Keratinocyte (primary cell): ENCODE data around the gene RNLS.

ENCODE experiments used
- EZH2 ChIP-seq: IDR thresholded peaks from one replicate; pipeline ENCODE4 v1.6.1; 2012; ENCODE audit warnings: inconsistent platforms, mild to moderate bottlenecking, low read length, moderate library complexity
- TF ChIP-seq, protein P1 (sequence below), 3 experiments: IDR thresholded peaks in 1 of 3; conservative IDR thresholded peaks in 1 of 3; optimal IDR thresholded peaks in 1 of 3; 2 replicates in 2 of 3; 3 replicates in 1 of 3; pipeline versions ENCODE3 to v1.5.1; 2011; ENCODE audit warnings: low read length in 3 of 3, mild to moderate bottlenecking in 3 of 3, moderate library complexity in 2 of 3, control low read depth in 1 of 3, inconsistent platforms in 1 of 3; ENCODE audit not compliant: insufficient read depth in 2 of 3; ENCODE audit errors: extremely low read depth in 1 of 3

DNA sequence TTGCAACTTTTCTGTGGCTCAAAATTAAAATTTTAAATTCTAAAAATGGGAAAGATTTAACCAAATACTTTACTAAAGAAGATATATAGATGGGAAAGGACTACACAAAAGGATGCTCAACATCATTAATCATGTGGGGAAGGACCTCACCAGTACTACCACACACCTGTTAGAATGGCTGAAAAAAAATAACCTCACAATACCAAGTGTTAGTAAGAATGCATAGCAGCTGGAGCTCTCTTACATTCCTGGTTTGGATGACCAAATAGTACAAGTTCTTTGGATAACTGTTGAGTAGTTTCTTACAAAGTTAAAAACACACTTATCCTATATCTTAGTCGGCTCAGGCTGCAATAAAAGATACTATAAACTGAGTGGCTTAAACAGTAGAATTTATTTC is 37.3 kb upstream of the RNLS start:
- TF ChIP-seq, protein P1, sequence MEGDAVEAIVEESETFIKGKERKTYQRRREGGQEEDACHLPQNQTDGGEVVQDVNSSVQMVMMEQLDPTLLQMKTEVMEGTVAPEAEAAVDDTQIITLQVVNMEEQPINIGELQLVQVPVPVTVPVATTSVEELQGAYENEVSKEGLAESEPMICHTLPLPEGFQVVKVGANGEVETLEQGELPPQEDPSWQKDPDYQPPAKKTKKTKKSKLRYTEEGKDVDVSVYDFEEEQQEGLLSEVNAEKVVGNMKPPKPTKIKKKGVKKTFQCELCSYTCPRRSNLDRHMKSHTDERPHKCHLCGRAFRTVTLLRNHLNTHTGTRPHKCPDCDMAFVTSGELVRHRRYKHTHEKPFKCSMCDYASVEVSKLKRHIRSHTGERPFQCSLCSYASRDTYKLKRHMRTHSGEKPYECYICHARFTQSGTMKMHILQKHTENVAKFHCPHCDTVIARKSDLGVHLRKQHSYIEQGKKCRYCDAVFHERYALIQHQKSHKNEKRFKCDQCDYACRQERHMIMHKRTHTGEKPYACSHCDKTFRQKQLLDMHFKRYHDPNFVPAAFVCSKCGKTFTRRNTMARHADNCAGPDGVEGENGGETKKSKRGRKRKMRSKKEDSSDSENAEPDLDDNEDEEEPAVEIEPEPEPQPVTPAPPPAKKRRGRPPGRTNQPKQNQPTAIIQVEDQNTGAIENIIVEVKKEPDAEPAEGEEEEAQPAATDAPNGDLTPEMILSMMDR (optimal IDR thresholded peaks at IDR 0.05 in 1 of 3, IDR thresholded peaks at IDR 0.05 in 1 of 3, conservative IDR thresholded peaks at IDR 0.05 in 1 of 3; ENCODE audit: extremely low read depth in 1 of 3, insufficient read depth in 2 of 3, low read length in 3 of 3) = no peak
- no peak for TF ChIP-seq EZH2
